ENCODE measurements around the gene TRAPPC4. TPM values are rescaled to one million over a fixed set of nuclear protein-coding genes. Genes with fewer than 3 reads are reported as not detected.
A peak's percentile ranks its signal among the peaks of the same experiment; 100 is the strongest.

TRAPPC4 gene
- total RNA-seq, 4 donors from 2014 or later, result 37.4 to 105 (median 74.8) TPM

GRCh38 chr11:119051440-119052162, 33.0 kb downstream of the TRAPPC4 start:
- H3K9me3 ChIP-seq, result no peaks in the 10 kb centered on the region
- in situ Hi-C loops (cut with MboI; ENCODE audit: low pct_ligation_motif_present in 1 of 4, low pct_unique_long_range_greater_than_20kb in 1 of 4, low sequenced_read_pairs in 3 of 4), result no loop called here
- H3K4me1 ChIP-seq, result peaks cover 0 to 13% (median 10%) of the 10 kb centered on the region in 4 donors
- WGBS, 2 donors (ENCODE audit: low coverage in 1 of 2), result 87% methylated on average over 7 to 17 of the region's 17 CpGs
- intact Hi-C loops (cut with DNase I; ENCODE audit: low total_unique reads), result no loop called here
- TF ChIP-seq POLR2A (IDR thresholded peaks at IDR 0.05), result no peak
- TF ChIP-seq, protein P1, sequence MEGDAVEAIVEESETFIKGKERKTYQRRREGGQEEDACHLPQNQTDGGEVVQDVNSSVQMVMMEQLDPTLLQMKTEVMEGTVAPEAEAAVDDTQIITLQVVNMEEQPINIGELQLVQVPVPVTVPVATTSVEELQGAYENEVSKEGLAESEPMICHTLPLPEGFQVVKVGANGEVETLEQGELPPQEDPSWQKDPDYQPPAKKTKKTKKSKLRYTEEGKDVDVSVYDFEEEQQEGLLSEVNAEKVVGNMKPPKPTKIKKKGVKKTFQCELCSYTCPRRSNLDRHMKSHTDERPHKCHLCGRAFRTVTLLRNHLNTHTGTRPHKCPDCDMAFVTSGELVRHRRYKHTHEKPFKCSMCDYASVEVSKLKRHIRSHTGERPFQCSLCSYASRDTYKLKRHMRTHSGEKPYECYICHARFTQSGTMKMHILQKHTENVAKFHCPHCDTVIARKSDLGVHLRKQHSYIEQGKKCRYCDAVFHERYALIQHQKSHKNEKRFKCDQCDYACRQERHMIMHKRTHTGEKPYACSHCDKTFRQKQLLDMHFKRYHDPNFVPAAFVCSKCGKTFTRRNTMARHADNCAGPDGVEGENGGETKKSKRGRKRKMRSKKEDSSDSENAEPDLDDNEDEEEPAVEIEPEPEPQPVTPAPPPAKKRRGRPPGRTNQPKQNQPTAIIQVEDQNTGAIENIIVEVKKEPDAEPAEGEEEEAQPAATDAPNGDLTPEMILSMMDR (IDR thresholded peaks at IDR 0.05), result no peak
- TF ChIP-seq POLR2AphosphoS5 (IDR thresholded peaks at IDR 0.05), result no peak
- TF ChIP-seq EP300 (IDR thresholded peaks at IDR 0.05; ENCODE audit: low read depth), result no peak
- no peak overlapping the region for H3K4me3 ChIP-seq
- DNase-seq, result no peak
- peaks cover 0 to 71% (median 27%) of the 10 kb centered on the region in 4 donors for H3K36me3 ChIP-seq
- H3K27ac ChIP-seq, result no peak overlapping the region
- H3K27me3 ChIP-seq, result no peaks in the 10 kb centered on the region

GRCh38 chr11:119052163-119052814, 33.7 kb downstream of the TRAPPC4 start:
- TF ChIP-seq POLR2A (IDR thresholded peaks at IDR 0.05) (no peak), POLR2AphosphoS5 (IDR thresholded peaks at IDR 0.05) (no peak), EP300 (IDR thresholded peaks at IDR 0.05; ENCODE audit: low read depth) (no peak)
- TF ChIP-seq, protein P1 (IDR thresholded peaks at IDR 0.05), result no peak
- H3K27me3 ChIP-seq, result no peaks in the 10 kb centered on the region
- 86 to 92% methylated on average over 9 to 23 of the region's 23 CpGs for WGBS, 2 donors (ENCODE audit: low coverage in 1 of 2)
- in situ Hi-C loops (cut with MboI; ENCODE audit: low pct_ligation_motif_present in 1 of 4, low pct_unique_long_range_greater_than_20kb in 1 of 4, low sequenced_read_pairs in 3 of 4) (no loop called here), intact Hi-C loops (cut with DNase I; ENCODE audit: low total_unique reads) (no loop called here)
- no peak overlapping the region for H3K27ac ChIP-seq
- no peak for DNase-seq
- no peaks in the 10 kb centered on the region for H3K9me3 ChIP-seq
- no peak overlapping the region for H3K4me3 ChIP-seq
- peaks cover 0 to 13% (median 11%) of the 10 kb centered on the region in 4 donors for H3K4me1 ChIP-seq
- H3K36me3 ChIP-seq, result peaks cover 0 to 64% (median 23%) of the 10 kb centered on the region in 4 donors

- TF ChIP-seq, protein P1 (IDR thresholded peaks at IDR 0.05), result no peak
- TF ChIP-seq POLR2AphosphoS5 (IDR thresholded peaks at IDR 0.05) (no peak), POLR2A (IDR thresholded peaks at IDR 0.05) (no peak), EP300 (IDR thresholded peaks at IDR 0.05; ENCODE audit: low read depth) (no peak)
- Histone ChIP-seq H3K9me3 (no peaks in the 10 kb centered on the region), H3K36me3 (peaks cover 0 to 43% (median 14%) of the 10 kb centered on the region in 4 donors), H3K4me1 (peaks cover 7 to 22% (median 19%) of the 10 kb centered on the region in 4 donors), H3K4me3 (no peak overlapping the region), H3K27me3 (no peaks in the 10 kb centered on the region), H3K27ac (no peak overlapping the region)
- 95% methylated on average over 10 of the region's 10 CpGs; no CpG with 5 or more reads in 1 of the 2 donors for WGBS, 2 donors (ENCODE audit: low coverage in 1 of 2)
- in situ Hi-C loops (cut with MboI; ENCODE audit: low pct_ligation_motif_present in 1 of 4, low pct_unique_long_range_greater_than_20kb in 1 of 4, low sequenced_read_pairs in 3 of 4), result no loop called here
- no peak for DNase-seq
- intact Hi-C loops (cut with DNase I; ENCODE audit: low total_unique reads), result no loop called here
Measured at GRCh38 chr11:119054418-119054817, 35.9 kb downstream of the TRAPPC4 start.

DNA sequence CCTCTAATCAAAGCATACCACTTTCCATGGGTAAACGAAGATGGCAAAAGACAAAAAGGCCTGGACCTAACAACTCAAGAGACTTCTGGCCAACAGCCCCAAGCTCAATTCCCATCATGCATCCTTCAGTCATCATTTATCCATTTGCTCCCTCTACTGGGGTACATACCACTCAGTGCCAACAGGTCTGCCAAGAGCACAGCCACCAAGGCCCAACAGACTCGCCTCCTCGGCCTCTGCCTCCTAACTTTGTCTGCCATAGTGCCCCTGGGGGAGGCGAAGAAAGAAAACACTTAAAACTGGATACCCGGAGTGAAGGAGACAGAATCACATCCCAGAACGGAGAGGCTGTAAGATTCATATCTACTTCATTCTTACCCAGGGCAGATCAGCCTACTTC, 37.3 kb downstream of the TRAPPC4 start:
- in situ Hi-C loops (cut with MboI; ENCODE audit: low pct_ligation_motif_present in 1 of 4, low pct_unique_long_range_greater_than_20kb in 1 of 4, low sequenced_read_pairs in 3 of 4) (no loop called here), intact Hi-C loops (cut with DNase I; ENCODE audit: low total_unique reads) (no loop called here)
- H3K4me1 ChIP-seq, result peaks cover 7 to 22% (median 19%) of the 10 kb centered on the region in 4 donors
- DNase-seq, result no peak
- peak overlapping the region; percentile 84 to 97 (median 90) for H3K27ac ChIP-seq
- H3K9me3 ChIP-seq, result no peaks in the 10 kb centered on the region
- TF ChIP-seq POLR2A (IDR thresholded peaks at IDR 0.05) (no peak), EP300 (IDR thresholded peaks at IDR 0.05; ENCODE audit: low read depth) (no peak), POLR2AphosphoS5 (IDR thresholded peaks at IDR 0.05) (no peak)
- TF ChIP-seq, protein P1 (IDR thresholded peaks at IDR 0.05), result no peak
- H3K36me3 ChIP-seq, result peaks cover 0 to 34% (median 14%) of the 10 kb centered on the region in 4 donors
- H3K4me3 ChIP-seq, result peak overlapping the region in 3 of 4 donors; percentile 65 to 87 (median 76)
- H3K27me3 ChIP-seq, result no peaks in the 10 kb centered on the region
- WGBS, 2 donors (ENCODE audit: low coverage in 1 of 2), result 0 to 38% methylated on average over 2 to 6 of the region's 6 CpGs

Data from transverse colon (tissue), 4 donors.